ENCODE data around the gene VPS26B. TPM values are rescaled to one million over a fixed set of nuclear protein-coding genes. Genes with fewer than 3 reads are reported as not detected.

VPS26B gene
- total and polyA plus RNA-seq, 9 of the 15 experiments (the other 6 are each of a cell fraction or from before 2014, with no cell fraction given), result 3.5 to 43.3 (median 27.4) TPM

GRCh38 chr11:134233729-134234179 is 9.3 kb downstream of the VPS26B start (continued):
- TF ChIP-seq EGR1 (conservative IDR thresholded peaks at IDR 0.05), result peak; percentile 23; the same call in 1 of the 2 replicates
- no peak for TF ChIP-seq PTRF (tag; IDR thresholded peaks at IDR 0.05)
- TF ChIP-seq SFPQ (IDR thresholded peaks at IDR 0.05; ENCODE audit: low read depth, low read length), result no peak

- Histone ChIP-seq H3K9me1 (ENCODE audit: control insufficient read depth, insufficient read depth, low read length) (peaks cover under 1% of the 10 kb centered on the region), H2AFZ (ENCODE audit: low read depth, low read length) (no peak overlapping the region), H3K79me2 (ENCODE audit: control insufficient read depth, insufficient read depth, low read length) (peaks cover 49% of the 10 kb centered on the region), H4K20me1 (replicated peaks; ENCODE audit: control insufficient read depth, insufficient read depth, low read length) (0 out of 2 replicates have a peak, but pooled peaks cover 4% of the 10 kb centered on the region), H3K27ac (ENCODE audit: extremely low read depth, low read depth, low read length) (no peak overlapping the region), H3K4me2 (ENCODE audit: insufficient read depth, low read length) (no peak overlapping the region), H3K9me3 (replicated peaks; ENCODE audit: control insufficient read depth, insufficient read depth, low read depth, low read length) (no peaks in the 10 kb centered on the region), H3K27me3 (ENCODE audit: control insufficient read depth in 2 of 2, insufficient read depth in 2 of 2, low read length in 2 of 2) (no peaks in the 10 kb centered on the region), H3K9ac (ENCODE audit: insufficient read depth in 1 of 2, low read depth in 2 of 2, low read length in 2 of 2) (no peak overlapping the region), H3K4me1 (replicated peaks in 1 of 2; ENCODE audit: control insufficient read depth in 2 of 2, insufficient read depth in 2 of 2, low read length in 2 of 2) (peaks cover 22 to 34% of the 10 kb centered on the region in 2 experiments), H3K36me3 (ENCODE audit: control insufficient read depth, insufficient read depth, low read length) (peaks cover 45% of the 10 kb centered on the region), H3K4me3 (no peak overlapping the region)
- BruUV-seq (replicated peaks), result no TSS peak
- DNase-seq (ENCODE audit: extremely low read depth in 1 of 4, low spot score in 3 of 4), result no peak
- ChIA-PET POLR2A (interaction anchor here (0.5 kb wide), 1 partner anchor 60 kb away, joined by 3 read pairs; no protein-coding TSS in a partner anchor), CTCF (ENCODE audit: low intra/inter-chr PET ratio) (no interaction called here)
- 90% methylated on average over 3 of the region's 3 CpGs for WGBS (ENCODE audit: insufficient coverage, low coverage, missing lambda C conversion rate)
- ATAC-seq, result no peak
- in situ Hi-C loops (cut with MboI), result no loop called here
- intact Hi-C loops (cut with micrococcal nuclease), result no loop called here
- FAIRE-seq, result no peak
- TF ChIP-seq HDAC2 (IDR thresholded peaks at IDR 0.05), result no peak
- TF ChIP-seq, protein P1, sequence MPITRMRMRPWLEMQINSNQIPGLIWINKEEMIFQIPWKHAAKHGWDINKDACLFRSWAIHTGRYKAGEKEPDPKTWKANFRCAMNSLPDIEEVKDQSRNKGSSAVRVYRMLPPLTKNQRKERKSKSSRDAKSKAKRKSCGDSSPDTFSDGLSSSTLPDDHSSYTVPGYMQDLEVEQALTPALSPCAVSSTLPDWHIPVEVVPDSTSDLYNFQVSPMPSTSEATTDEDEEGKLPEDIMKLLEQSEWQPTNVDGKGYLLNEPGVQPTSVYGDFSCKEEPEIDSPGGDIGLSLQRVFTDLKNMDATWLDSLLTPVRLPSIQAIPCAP (CRISPR knock-in tag; IDR thresholded peaks at IDR 0.05; ENCODE audit: borderline replicate concordance), result no peak
- TF ChIP-seq ZNF212 (CRISPR knock-in tag; IDR thresholded peaks at IDR 0.05), result no peak
- TF ChIP-seq ZBTB43 (CRISPR knock-in tag; IDR thresholded peaks at IDR 0.05), result no peak
- no peak for TF ChIP-seq E2F4 (CRISPR knock-in tag; IDR thresholded peaks at IDR 0.05; ENCODE audit: low read depth)
- no peak for TF ChIP-seq SP2 (IDR thresholded peaks at IDR 0.05; ENCODE audit: extremely low read depth, low read depth, low read length, poor library complexity, severe bottlenecking)
- TF ChIP-seq MNT (conservative IDR thresholded peaks at IDR 0.05), result no peak
- TF ChIP-seq DPF2 (IDR thresholded peaks at IDR 0.05), result no peak
- no peak for TF ChIP-seq MECOM (CRISPR knock-in tag; IDR thresholded peaks at IDR 0.05)
These were observed 10.9 kb downstream of the VPS26B start for GRCh38 chr11:134235399-134235798.

All from K562 (cell line).